Measurements from ENCODE around the gene IFNA8.
"Not testable (repeated sequence)": the region's sequence is repeated elsewhere in the genome, so short reads cannot be mapped to it uniquely, and the experiment has no call there.

Gene IFNA8

DNA sequence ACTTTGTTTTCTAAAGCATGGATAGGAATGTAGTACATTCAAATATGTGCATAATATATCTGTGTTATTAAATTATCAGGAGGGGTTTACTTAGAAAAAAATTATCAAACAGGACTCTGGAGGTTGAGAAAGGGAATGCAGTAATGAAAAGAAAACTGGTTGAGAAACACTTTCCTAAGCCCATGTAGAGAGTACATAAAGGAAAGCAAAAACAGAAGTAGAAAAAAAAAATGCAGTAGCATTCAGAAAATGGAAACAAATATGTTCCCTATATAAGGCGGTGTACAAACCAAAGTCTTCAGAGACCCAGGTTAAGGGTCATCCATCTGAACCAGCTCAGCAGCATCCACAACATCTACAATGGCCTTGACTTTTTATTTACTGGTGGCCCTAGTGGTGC, at the start of gene IFNA8:
IFNA8 (plus strand) TSS at position 301 of the 400 bp plus-strand sequence; CDS start at position 361, 60 bp downstream.
- no peak for DNase-seq

GRCh38 chr9:21362287-21362686, 46.6 kb upstream of the IFNA8 start:
- no peak for DNase-seq

- DNase-seq: not testable (repeated sequence)
Measured at GRCh38 chr9:21367169-21367568, 41.7 kb upstream of the IFNA8 start.

- no peak for DNase-seq
Measured at GRCh38 chr9:21367957-21368356, 41.0 kb upstream of the IFNA8 start, which contains the start of gene IFNA13. TSS of gene IFNA13 (minus strand) at chr9:21368057. CDS start at chr9:21368010, 47 bp downstream.

GRCh38 chr9:21371467-21371866, 37.5 kb upstream of the IFNA8 start:
- DNase-seq: not testable (repeated sequence)

DNA sequence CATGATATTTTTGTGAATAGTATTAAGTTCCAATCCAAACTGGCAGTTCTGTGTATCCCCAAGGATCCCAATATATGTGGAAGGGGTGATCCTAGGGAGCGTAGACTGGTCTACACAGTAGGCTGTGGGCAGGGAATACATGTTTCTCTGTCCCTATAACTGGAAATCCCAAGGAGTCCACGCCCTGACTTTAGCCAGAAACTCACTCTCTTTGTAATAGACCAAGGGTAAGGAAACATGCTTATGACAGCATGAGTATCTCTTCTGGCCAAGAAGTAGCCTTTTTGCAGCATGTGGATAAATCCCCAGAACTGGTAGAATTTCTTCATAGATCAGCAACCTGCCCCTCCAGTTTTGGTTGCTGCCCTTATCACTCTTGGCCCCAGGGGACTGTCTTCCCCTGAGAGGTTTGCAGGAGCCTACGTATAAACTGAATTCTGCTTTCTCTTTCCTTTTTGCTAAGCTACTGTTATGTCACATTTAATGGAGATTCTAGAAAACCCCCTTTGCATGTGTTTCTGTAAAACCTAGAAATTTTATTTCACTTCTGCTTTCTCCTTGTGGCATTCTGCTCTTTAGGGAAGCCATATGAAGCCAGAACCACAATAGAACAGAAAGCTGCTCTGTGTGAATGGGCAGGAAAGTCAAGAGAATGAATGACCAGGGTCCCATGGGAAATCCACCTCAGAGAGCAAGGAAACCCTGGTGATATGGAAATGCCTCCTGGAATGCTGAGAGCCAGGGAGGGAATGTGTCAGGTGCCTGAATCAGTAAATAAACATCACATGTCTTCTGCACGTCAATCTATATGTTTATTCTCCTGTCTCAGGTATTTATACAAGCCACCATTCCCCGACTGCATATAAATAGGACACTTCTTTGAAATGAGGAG, 27.2 kb upstream of the IFNA8 start:
- peak; percentile 70 for DNase-seq

DNA sequence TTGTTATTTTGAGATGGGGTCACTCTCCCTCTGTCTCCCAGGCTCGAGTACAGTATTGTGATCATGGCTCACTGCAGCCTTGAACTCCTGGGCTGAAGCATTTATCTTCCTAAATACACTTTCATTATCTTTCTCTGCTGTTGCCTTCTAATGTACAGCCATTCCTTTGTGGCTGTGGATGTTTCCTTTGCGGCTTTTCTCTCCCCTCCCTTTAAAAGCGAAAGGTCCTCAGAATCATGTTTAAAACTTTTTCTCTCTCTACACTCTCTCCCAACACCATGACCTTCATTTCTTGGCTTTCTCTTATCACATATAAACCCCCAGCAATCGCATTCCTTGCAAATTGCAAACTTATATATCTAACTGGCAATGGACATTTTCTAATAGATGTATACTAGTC, 25.3 kb upstream of the IFNA8 start:
- no peak for DNase-seq

DNA sequence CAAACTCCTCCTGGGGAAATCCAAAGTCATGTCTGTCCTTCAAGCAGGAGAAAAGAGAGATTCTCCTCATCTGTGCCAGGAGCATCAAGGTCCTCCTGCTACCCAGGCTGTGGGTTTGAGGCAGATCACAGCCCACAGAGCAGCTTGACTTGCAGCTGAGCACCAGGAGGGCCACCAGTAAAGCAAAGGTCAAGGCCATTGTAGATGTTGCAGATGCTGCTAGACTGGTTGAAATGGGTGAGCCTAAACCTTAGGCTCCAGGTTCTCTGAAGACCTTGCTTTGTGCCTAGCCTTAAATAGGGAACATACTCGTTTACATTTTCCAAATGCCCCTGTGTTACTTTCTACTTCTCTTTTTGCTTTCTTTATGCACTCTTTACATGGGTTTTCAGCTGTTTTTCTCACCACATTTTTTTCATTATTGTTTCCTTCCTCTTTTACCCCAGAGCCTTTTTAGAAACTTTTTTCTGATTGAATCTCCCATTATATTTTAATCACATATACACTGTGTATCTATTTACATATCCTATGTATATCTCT, 23.7 kb upstream of the IFNA8 start, which contains the start of gene IFNA2:
IFNA2 (minus strand) TSS at position 268 of the 540 bp plus-strand sequence; CDS start at position 199, 69 bp downstream.
- no peak for DNase-seq

DNA sequence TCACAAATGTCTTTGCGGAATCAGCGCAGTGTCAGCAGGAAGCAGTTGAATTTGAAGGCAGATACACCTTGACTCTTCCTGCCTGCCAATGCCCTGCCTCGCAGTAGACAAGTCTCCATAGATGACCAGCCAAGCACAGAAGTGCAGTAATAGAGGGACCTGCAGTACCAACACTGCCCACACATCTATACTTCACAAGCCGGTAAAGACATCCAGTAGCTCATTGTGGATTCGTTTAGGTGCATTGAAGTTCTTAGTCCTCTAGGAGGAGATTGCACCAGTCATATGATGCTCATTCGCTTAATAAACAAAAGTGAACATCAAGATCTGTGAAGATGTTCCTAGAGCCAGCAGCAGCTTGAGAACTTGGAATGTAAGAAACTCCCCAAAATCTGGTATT, 16.6 kb upstream of the IFNA8 start:
- DNase-seq: peak; percentile 69

GRCh38 chr9:21395778-21396717, 12.9 kb upstream of the IFNA8 start:
- peak; percentile 44 for DNase-seq

GRCh38 chr9:21398955-21399489, 9.9 kb upstream of the IFNA8 start:
- DNase-seq: peak; percentile 82

DNA sequence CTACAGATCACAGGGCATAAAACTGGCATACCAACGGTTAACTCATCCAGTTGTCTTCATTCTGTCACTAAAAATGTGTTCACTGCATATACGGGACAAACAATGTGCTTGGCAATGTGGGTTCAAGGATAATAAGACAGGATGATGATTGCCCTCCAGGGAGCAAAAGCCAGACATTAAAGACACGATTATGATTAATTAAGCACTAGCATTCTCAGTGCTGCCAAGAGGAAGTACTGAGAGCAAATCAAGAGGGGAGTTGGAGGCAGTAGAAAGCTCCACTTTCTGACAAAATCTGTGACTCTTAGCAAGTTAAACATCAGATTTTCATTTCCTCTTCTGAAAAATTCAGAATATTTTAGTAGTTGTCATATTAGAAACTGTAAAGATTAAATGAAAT, 9.0 kb upstream of the IFNA8 start:
- DNase-seq: no peak

GRCh38 chr9:21402386-21403251, 6.3 kb upstream of the IFNA8 start:
- no peak for DNase-seq

GRCh38 chr9:21404146-21404545, 4.8 kb upstream of the IFNA8 start:
- no peak for DNase-seq

DNA sequence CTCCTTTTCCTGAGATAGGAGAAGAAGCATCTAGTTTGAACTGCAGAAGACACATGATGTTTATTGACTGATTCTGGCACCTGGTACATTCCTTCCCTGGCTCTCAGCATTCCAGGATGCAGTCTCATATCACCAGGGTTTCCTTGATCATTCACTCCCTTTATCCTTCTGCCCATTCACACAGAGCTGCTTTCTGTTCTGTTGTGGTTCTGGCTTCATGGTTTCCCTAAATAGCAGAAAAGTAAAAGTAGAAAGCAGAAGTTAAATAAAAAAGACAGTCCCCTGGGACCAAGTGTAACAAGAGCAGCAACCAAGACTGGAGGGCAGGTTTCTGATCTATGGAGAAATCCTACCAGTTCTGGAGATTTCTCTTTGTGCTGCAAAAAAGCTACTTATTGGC, 3.2 kb downstream of the IFNA8 start:
- no peak for DNase-seq

DNA sequence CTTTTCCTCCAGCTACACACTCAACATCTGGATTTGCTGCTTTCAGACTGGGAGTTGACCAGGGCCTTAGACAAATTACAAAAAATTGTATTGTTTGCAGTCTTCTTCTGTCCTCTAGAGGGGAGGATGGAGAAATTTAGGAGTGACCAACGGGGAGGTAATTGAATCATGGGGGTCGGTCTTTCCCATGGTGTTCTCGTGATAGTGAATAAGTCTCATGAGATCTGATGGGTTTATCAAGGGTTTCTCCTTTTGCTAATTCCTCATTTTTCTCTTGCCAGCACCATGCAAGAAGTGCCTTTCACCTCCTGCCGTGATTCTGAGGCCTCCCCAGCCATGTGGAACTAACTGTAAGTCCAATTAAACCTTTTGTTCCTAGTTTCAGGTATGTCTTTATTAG, 4.2 kb downstream of the IFNA8 start:
- DNase-seq: no peak

- DNase-seq: peak; percentile 19
Measured at GRCh38 chr9:21413624-21414023, 4.7 kb downstream of the IFNA8 start.

DNA sequence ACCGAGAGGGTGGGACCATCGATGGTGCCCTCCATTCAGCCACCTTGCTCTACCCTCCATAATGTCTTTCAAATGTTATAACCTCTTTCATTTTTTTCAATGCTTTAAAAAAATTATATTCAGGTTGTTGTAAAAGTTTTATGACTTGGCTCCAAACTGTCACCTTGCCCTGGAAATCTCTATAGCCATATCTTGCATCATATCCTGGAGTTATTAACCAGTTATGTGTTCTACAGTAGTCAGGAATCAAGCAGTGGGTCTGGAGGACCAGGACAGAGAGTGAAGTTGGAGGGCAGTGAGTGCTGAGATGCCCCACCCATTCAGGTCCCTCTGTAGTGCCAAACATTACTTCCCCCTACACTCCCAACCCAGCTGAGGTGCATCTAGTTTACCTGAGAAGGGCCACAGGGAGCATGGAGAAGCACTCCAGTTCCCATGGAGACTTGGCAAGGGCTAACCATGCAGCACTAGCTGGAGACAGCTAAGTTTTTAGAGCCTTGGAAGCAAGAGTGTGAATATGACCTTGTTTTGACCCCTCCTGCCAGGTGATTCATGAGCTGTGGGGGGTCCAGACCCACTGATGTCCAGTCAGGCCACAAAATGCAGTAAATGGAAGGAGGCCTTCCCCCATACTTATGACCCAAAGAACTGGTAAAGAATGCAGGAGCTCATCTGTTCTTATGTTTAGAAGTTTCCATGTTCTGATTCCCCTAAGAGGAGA, 5.5 kb downstream of the IFNA8 start:
- DNase-seq: no peak

GRCh38 chr9:21415493-21416267, 6.8 kb downstream of the IFNA8 start:
- DNase-seq: no peak

- no peak for DNase-seq
Measured at GRCh38 chr9:21428235-21428634, 19.3 kb downstream of the IFNA8 start.
